HEK293T (cell line): ENCODE results near the gene EPHA7.

ENCODE experiments used
- CTCF ChIA-PET: fragments of 350-600 bp; formaldehyde crosslinking; extraction: SDS; loops from one replicate; lab custom pipeline; 2021; ENCODE audit warnings: antibody characterized with exemption, inconsistent platforms; lab: Yijun Ruan, JAX
- POLR2A ChIA-PET: fragments of 350-600 bp; formaldehyde crosslinking; extraction: SDS; loops from one replicate; lab custom pipeline; 2020; ENCODE audit warnings: antibody characterized with exemption, inconsistent platforms; lab: Yijun Ruan, JAX
- DNase-seq: peaks from one replicate; pipeline ENCODE4 v3.0.0; 2012; ENCODE audit warnings: mixed read lengths; ENCODE audit errors: extremely low spot score
- ARNT ChIP-seq: fragments of 450-650 bp; IDR thresholded peaks from 2 replicates; pipeline ENCODE4 v1.6.1; 2017; ENCODE audit warnings: mild to moderate bottlenecking
- BHLHE40 ChIP-seq: fragments of 450-650 bp; IDR thresholded peaks from 2 replicates; pipeline ENCODE4 v1.6.1; 2016; ENCODE audit warnings: mild to moderate bottlenecking, moderate library complexity, borderline replicate concordance
- CTBP1 ChIP-seq: fragments of 450-650 bp; IDR thresholded peaks from 2 replicates; pipeline ENCODE4 v1.6.1; 2016; ENCODE audit warnings: borderline replicate concordance
- ELF4 ChIP-seq: fragments of 450-650 bp; IDR thresholded peaks from 2 replicates; pipeline ENCODE4 v1.6.1; 2017; ENCODE audit warnings: antibody characterized with exemption
- FOXA1 ChIP-seq: fragments of 450-650 bp; IDR thresholded peaks from 2 replicates; pipeline ENCODE4 v1.6.1; 2016; ENCODE audit warnings: mild to moderate bottlenecking
- FOXK2 ChIP-seq: fragments of 450-650 bp; IDR thresholded peaks from 2 replicates; pipeline ENCODE4 v1.6.1; 2016; ENCODE audit warnings: mild to moderate bottlenecking
- FOXM1 ChIP-seq: fragments of 450-650 bp; IDR thresholded peaks from 2 replicates; pipeline ENCODE4 v1.6.1; 2017; ENCODE audit warnings: mild to moderate bottlenecking, borderline replicate concordance
- HDGF ChIP-seq: fragments of 450-650 bp; IDR thresholded peaks from 2 replicates; pipeline ENCODE4 v1.6.1; 2017; ENCODE audit warnings: antibody characterized with exemption, borderline replicate concordance
- L3MBTL2 ChIP-seq: fragments of 450-650 bp; conservative IDR thresholded peaks from 2 replicates; pipeline ENCODE4 v1.6.1; 2016; ENCODE audit warnings: mild to moderate bottlenecking
- LEF1 ChIP-seq: fragments of 450-650 bp; IDR thresholded peaks from 2 replicates; pipeline ENCODE4 v1.6.1; 2017; ENCODE audit warnings: mild to moderate bottlenecking, borderline replicate concordance
- NFRKB ChIP-seq: fragments of 450-650 bp; IDR thresholded peaks from 2 replicates; pipeline ENCODE4 v1.6.1; 2016; ENCODE audit warnings: mild to moderate bottlenecking, moderate library complexity
- PKNOX1 ChIP-seq: fragments of 450-650 bp; IDR thresholded peaks from 2 replicates; pipeline ENCODE4 v1.6.1; 2016
- SP1 ChIP-seq: fragments of 450-650 bp; IDR thresholded peaks from 2 replicates; pipeline ENCODE4 v1.6.1; 2017
- SUZ12 ChIP-seq: fragments of 450-650 bp; IDR thresholded peaks from 2 replicates; pipeline ENCODE4 v1.6.1; 2016; ENCODE audit warnings: mild to moderate bottlenecking
- TARDBP ChIP-seq: fragments of 450-650 bp; IDR thresholded peaks from 2 replicates; pipeline ENCODE4 v1.6.1; 2016

Gene EPHA7

GRCh38 chr6:93418033-93418407, 1.3 kb downstream of the EPHA7 start:
- ChIA-PET CTCF (interaction anchor here (0.6 to 1.6 kb wide), 7 partner anchors 22 to 407 kb away, joined by 3 to 6 read pairs (median 3); no protein-coding TSS in a partner anchor), POLR2A (interaction anchor here (0.8 to 3.9 kb wide), 17 partner anchors 11 to 607 kb away, joined by 3 to 33 read pairs (median 4); no protein-coding TSS in a partner anchor)
- no peak for DNase-seq
- no peak for TF ChIP-seq L3MBTL2
- TF ChIP-seq HDGF, result no peak
- no peak for TF ChIP-seq TARDBP
- TF ChIP-seq LEF1, result no peak

- CTCF ChIA-PET, result interaction anchor here (0.7 to 1.6 kb wide), 6 partner anchors 21 to 608 kb away, joined by 3 to 4 read pairs (median 3); no protein-coding TSS in a partner anchor
Measured at GRCh38 chr6:93417421-93418013, 1.8 kb downstream of the EPHA7 start.

GRCh38 chr6:93416571-93417420, 2.6 kb downstream of the EPHA7 start:
- peak; percentile 37 for DNase-seq
- POLR2A ChIA-PET, result interaction anchor here (0.8 to 3.9 kb wide), 8 partner anchors 10 to 606 kb away, joined by 3 to 33 read pairs (median 4); no protein-coding TSS in a partner anchor
- CTCF ChIA-PET, result interaction anchor here (0.7 to 1.5 kb wide), 5 partner anchors 20 to 608 kb away, joined by 3 to 4 read pairs (median 3); no protein-coding TSS in a partner anchor
- TF ChIP-seq FOXM1, result no peak
- peak; percentile 81 for TF ChIP-seq L3MBTL2

More at GRCh38 chr6:93417421-93418013, 1.8 kb downstream of the EPHA7 start:
- no peak; the same call in 1 of the 2 replicates for TF ChIP-seq CTBP1
- TF ChIP-seq BHLHE40, result no peak
- no peak for TF ChIP-seq TARDBP
- no peak for TF ChIP-seq ELF4
- TF ChIP-seq PKNOX1, result no peak
- TF ChIP-seq FOXM1, result no peak
- TF ChIP-seq HDGF, result no peak
- TF ChIP-seq FOXK2, result no peak
- TF ChIP-seq SP1, result no peak
- TF ChIP-seq LEF1, result no peak
- TF ChIP-seq SUZ12, result no peak
- TF ChIP-seq L3MBTL2, result no peak
- TF ChIP-seq ARNT, result no peak
- no peak for TF ChIP-seq NFRKB
- TF ChIP-seq FOXA1, result no peak
- DNase-seq, result peak; percentile 39
- POLR2A ChIA-PET, result interaction anchor here (0.8 to 3.9 kb wide), 14 partner anchors 11 to 606 kb away, joined by 3 to 33 read pairs (median 4); no protein-coding TSS in a partner anchor

GRCh38 chr6:93413190-93413589, 6.2 kb downstream of the EPHA7 start:
- POLR2A ChIA-PET, result no interaction called here
- no peak for DNase-seq
- CTCF ChIA-PET, result no interaction called here
- TF ChIP-seq LEF1 (no peak), PKNOX1 (no peak), TARDBP (no peak), ELF4 (no peak), NFRKB (no peak), FOXM1 (no peak), SP1 (no peak), CTBP1 (no peak), FOXK2 (no peak), HDGF (no peak), SUZ12 (no peak), FOXA1 (no peak)

- DNase-seq, result no peak
Measured at GRCh38 chr6:93412452-93412851, 6.9 kb downstream of the EPHA7 start.

GRCh38 chr6:93407186-93407585, 12.2 kb downstream of the EPHA7 start:
- TF ChIP-seq CTBP1, result no peak
- no peak for TF ChIP-seq HDGF
- TF ChIP-seq FOXM1, result no peak
- no peak for TF ChIP-seq TARDBP
- no peak for TF ChIP-seq PKNOX1
- no peak for TF ChIP-seq NFRKB
- TF ChIP-seq FOXK2, result no peak
- no peak for TF ChIP-seq ELF4
- TF ChIP-seq L3MBTL2, result no peak
- no peak for TF ChIP-seq LEF1
- no peak for TF ChIP-seq BHLHE40
- ChIA-PET POLR2A (interaction anchor here (1.1 kb wide), 1 partner anchor 10 kb away, joined by 5 read pairs; no protein-coding TSS in a partner anchor), CTCF (no interaction called here)
- DNase-seq, result no peak

More at GRCh38 chr6:93412452-93412851, 6.9 kb downstream of the EPHA7 start:
- ChIA-PET POLR2A (no interaction called here), CTCF (no interaction called here)
- TF ChIP-seq PKNOX1, result no peak
- TF ChIP-seq SUZ12, result no peak
- no peak for TF ChIP-seq FOXM1
- TF ChIP-seq SP1, result no peak
- TF ChIP-seq ELF4, result no peak
- no peak for TF ChIP-seq FOXK2
